SKM-1 treated with dmso at 0.1 percent for 144 hours (cell line): ENCODE data around the gene GM2A.
"Not testable (repeated sequence)": the region's sequence is repeated elsewhere in the genome, so short reads cannot be mapped to it uniquely, and the experiment has no call there.

ENCODE experiments used
- DNase-seq: peaks from one replicate; lab custom pipeline; 2025; ENCODE audit not compliant: unreplicated experiment; lab: John Stamatoyannopoulos, UW

The GM2A gene

GRCh38 chr5:151227918-151228447 is 25.0 kb upstream of the GM2A start:
- no peak for DNase-seq

DNA sequence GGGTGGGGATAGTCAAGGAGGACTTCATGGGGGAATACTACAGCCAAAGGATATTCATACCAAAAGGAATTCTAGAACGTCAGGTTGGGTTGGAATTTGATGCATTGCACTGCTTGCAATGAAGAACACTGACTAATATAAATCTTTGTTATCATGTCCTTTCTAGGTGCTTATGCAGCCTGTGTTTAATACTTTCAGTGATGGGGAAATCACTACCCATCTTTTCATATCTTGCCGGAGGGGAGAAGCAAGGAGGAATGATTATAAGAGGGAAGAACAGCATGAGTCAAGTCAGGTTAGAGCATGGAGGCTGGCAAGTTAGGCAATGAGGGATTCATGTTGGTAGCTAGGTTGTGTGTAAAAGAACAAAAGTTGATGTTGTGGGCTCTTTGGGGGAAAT is 24.0 kb upstream of the GM2A start:
- no peak for DNase-seq

- DNase-seq, result no peak
Measured at GRCh38 chr5:151230048-151230680, 22.8 kb upstream of the GM2A start.

- no peak for DNase-seq
Measured at GRCh38 chr5:151231359-151231758, 21.6 kb upstream of the GM2A start.

DNA sequence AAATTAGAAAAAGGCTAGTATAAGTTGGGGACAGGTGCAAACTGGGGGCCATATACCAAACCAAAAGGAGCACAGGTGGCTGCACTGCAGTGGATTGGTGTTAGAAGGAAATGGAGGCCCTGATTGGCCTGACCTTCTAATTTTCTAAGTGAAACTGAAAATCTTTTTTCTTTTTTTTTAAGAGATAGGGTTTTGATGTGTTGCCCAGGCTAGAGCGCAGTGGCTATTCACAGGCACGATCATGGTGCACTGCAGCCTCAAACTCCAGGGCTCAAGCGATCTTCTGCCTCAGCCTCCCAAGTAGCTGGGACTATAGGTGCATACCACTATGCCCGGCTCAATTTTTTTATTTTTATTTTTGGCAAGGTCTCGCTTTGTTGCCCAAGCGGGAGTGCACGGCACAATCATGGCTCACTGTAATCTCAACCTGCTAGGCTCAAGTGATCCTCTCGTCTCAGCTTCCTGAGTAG is 19.3 kb upstream of the GM2A start:
- no peak for DNase-seq

GRCh38 chr5:151234476-151235238 is 18.3 kb upstream of the GM2A start:
- peak; percentile 59 for DNase-seq

DNA sequence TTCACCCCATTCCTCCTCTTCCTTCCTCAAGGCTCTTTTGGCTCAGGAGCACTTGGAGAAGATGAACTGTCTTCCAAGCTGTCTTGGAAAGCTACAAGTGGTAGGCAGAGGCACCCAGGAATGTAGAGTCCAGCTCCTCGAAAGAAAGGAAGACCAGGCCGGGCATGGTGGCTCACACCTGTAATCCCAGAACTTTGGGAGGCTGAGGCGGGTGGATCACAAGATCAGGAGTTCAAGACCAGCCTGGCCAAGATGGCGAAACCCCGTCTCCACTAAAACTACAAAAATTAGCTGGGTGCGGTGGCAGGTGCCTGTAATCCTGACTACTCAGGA is 17.8 kb upstream of the GM2A start:
- not testable (repeated sequence) for DNase-seq

DNA sequence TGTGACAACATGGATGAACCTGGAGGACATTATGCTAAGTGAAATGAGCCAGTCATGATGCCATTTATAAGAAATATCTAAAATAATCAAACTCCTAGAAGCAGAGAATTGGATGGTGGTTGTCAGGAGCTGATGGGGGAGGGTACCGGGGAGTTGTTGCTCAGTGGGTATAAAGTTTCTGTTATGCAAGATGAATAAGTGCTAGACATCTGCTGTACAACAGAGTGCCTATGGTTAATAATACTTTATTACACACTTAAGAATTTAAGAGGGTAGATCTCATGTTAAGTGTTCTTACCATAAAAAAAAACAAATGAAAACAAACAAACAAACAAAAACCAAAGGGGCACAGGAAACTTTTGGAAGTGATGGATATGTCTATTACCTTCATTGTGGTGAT is 16.1 kb upstream of the GM2A start:
- no peak for DNase-seq

- no peak for DNase-seq
Measured at GRCh38 chr5:151237685-151238084, 15.3 kb upstream of the GM2A start.

GRCh38 chr5:151238303-151238741 is 14.7 kb upstream of the GM2A start:
- no peak for DNase-seq

DNA sequence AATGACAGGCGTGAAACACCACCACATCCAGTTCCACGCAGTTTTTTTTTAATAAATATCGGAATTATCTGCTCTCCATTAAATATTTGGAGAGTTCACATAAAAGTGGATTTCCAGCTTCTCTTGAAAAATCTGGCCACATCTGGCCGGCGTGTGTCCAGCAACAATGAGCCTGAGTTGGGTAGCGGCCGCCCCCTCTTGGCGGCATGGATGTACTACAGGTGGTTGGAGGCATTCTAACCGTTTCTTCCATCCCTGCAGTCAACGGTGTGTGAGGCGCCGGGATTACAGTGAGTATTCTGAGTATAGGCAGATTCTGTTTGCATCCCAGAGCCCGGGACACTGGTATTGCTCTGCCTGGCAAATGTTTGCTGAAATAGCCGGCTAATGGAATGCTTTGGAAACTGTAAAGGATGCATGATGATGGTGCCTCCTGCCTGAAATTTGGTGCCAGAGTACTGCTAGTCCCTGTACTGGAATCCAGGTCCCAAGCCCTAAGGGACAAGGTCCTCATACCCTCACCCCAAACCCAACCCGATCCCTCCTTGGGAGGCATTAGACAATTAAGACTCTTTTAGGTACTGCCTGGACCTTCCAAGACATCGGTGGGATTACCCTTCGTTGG is 13.6 kb upstream of the GM2A start:
- DNase-seq, result peak; percentile 44

- not testable (repeated sequence) for DNase-seq
Measured at GRCh38 chr5:151240268-151240835, 12.6 kb upstream of the GM2A start.

- no peak for DNase-seq
Measured at GRCh38 chr5:151240924-151241635, 11.9 kb upstream of the GM2A start.

- no peak for DNase-seq
Measured at GRCh38 chr5:151243127-151243526, 9.9 kb upstream of the GM2A start.

DNA sequence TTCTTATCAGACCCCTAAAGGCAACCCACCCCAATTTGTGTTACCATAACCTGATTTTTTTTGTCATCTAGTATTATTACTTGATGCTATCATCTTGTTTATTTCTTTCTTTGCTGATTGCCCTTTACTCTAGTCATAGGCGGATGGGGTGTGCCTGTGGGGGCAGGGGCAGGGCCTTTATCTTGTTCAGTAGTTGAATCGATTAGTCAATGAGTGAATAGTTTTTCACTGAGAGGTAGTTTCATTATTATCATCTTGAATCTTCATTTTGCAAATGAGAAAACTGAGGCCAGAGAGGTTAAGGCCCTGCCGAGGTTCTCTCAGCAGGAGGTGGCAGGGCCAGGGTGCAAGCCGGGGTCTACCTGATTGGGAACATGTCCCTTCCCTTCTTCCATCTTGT is 9.4 kb upstream of the GM2A start:
- no peak for DNase-seq

DNA sequence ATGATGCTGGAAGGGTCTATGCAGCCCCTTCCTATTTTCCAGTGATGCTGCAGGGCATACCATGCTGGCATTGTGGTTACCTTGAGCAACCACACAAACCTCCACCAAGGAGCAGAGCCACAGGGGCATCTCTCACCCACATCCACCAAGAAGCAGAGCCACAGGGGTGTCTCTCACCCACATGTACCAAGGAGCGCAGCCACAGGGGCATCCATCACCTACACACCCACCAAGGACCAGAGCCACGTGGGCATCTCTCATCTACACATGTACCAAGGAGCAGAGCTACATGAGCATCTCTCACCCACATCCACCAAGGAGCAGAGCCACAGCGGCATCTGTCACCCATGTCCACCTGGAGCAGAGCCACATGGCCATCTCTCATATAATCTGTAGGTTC is 8.8 kb upstream of the GM2A start:
- DNase-seq, result no peak

GRCh38 chr5:151245680-151246219 is 7.2 kb upstream of the GM2A start:
- no peak for DNase-seq

GRCh38 chr5:151248651-151249050 is 4.3 kb upstream of the GM2A start:
- DNase-seq, result no peak

- DNase-seq, result no peak
Measured at GRCh38 chr5:151249281-151249680, 3.7 kb upstream of the GM2A start.

GRCh38 chr5:151250346-151251000 is 2.5 kb upstream of the GM2A start:
- no peak for DNase-seq
